K562 (cell line): ENCODE results near the gene WDR18. TPM values are rescaled to one million over a fixed set of nuclear protein-coding genes. Genes with fewer than 3 reads are reported as not detected.

ENCODE experiments used
- CXXC5 ChIP-seq: fragments of 250-450 bp; sonication (Bioruptor Pico); IDR thresholded peaks from 2 replicates; pipeline ENCODE4 v1.8.0; 2022; ENCODE audit warnings: inconsistent platforms, mild to moderate bottlenecking, moderate library complexity
- GABPB1 ChIP-seq: sonication (generic); formaldehyde crosslinking; IDR thresholded peaks from 2 replicates; pipeline ENCODE4 v1.8.0; 2022; ENCODE audit warnings: mild to moderate bottlenecking, missing genetic modification reagents
- HDAC1 ChIP-seq, 2 experiments: fragments of 450-650 bp; IDR thresholded peaks; 2 replicates each; pipeline ENCODE4 v1.6.1; 2016 to 2017; ENCODE audit warnings: inconsistent platforms in 1 of 2, mild to moderate bottlenecking in 1 of 2, moderate library complexity in 1 of 2
- HMGN3 ChIP-seq: IDR thresholded peaks from 2 replicates; pipeline ENCODE4 v1.6.1; 2011; ENCODE audit warnings: borderline replicate concordance, low read depth, mild to moderate bottlenecking, mixed read lengths, low read length; ENCODE audit not compliant: insufficient read length; ENCODE audit errors: extremely low read depth
- RBBP5 ChIP-seq: fragments of 200-600 bp; sonication (generic); IDR thresholded peaks from 2 replicates; pipeline ENCODE4 v1.6.1; 2012; ENCODE audit warnings: borderline replicate concordance, mild to moderate bottlenecking, low read length, control low read depth, inconsistent platforms; ENCODE audit not compliant: insufficient read depth, poor library complexity, severe bottlenecking
- RBM25 ChIP-seq: fragments of 200-400 bp; formaldehyde crosslinking; IDR thresholded peaks from 2 replicates; pipeline ENCODE4 v1.6.1; 2018; ENCODE audit warnings: low read length, low read depth, moderate library complexity; ENCODE audit not compliant: severe bottlenecking
- SIN3A ChIP-seq, 2 experiments: fragments of 150-350 bp in 1 of 2; IDR thresholded peaks; 2 replicates each; pipeline ENCODE4 v1.6.1; 2011 to 2016; ENCODE audit warnings: borderline replicate concordance in 2 of 2, low read depth in 2 of 2, low read length in 2 of 2, mild to moderate bottlenecking in 2 of 2, moderate library complexity in 2 of 2; ENCODE audit not compliant: control insufficient read depth in 1 of 2
- TOE1 ChIP-seq, 2 experiments: fragments of 450-650 bp in 1 of 2; sonication (generic) in 1 of 2; formaldehyde crosslinking in 1 of 2; IDR thresholded peaks; 2 replicates each; pipeline versions ENCODE4 v1.7.1 to v1.8.0; 2016 to 2022; ENCODE audit warnings: borderline replicate concordance in 2 of 2, mild to moderate bottlenecking in 2 of 2, antibody characterized with exemption in 1 of 2, inconsistent platforms in 1 of 2, low read depth in 1 of 2, missing genetic modification reagents in 1 of 2, moderate library complexity in 1 of 2
- ZBTB7A ChIP-seq: IDR thresholded peaks from 2 replicates; pipeline ENCODE4 v1.6.1; 2011; ENCODE audit warnings: low read depth, mild to moderate bottlenecking, low read length, moderate library complexity, borderline replicate concordance; ENCODE audit not compliant: control insufficient read depth
- ZNF780A ChIP-seq: fragments of 250-450 bp; sonication (Bioruptor Pico); IDR thresholded peaks from 2 replicates; pipeline ENCODE4 v1.5.0; 2021; ENCODE audit warnings: mild to moderate bottlenecking
- polyA plus RNA-seq, 8 experiments: library from polyadenylated mRNA; depleted of rRNA in 4 of 8; stranded (reverse) in 5 of 8; unstranded in 3 of 8; fragments of >200 nt; fragmentation: Nextera tagmentation in 2 of 8; fragmentation: Illumina TruSeq in 1 of 8; extraction: Ambion mirVana in 2 of 8; extraction: Trizol in 1 of 8; gene quantifications; 2 replicates each; pipeline versions ENCODE4 v1.2.1 to v1.2.3, GENCODE V29; 2011 to 2014; ENCODE audit warnings: inconsistent platforms in 1 of 8, missing spikeins in 1 of 8
- total RNA-seq, 7 experiments: library from RNA; depleted of rRNA in 6 of 7; stranded (reverse); fragments of >200 nt in 6 of 7; fragmentation: Illumina TruSeq in 2 of 7; extraction: Trizol in 2 of 7; gene quantifications; 2 replicates each; pipeline versions ENCODE4 v1.2.1 to v1.2.3, GENCODE V29; 2011 to 2021; ENCODE audit warnings: low replicate concordance in 1 of 7
- TF ChIP-seq, protein P1 (sequence below), 2 experiments: fragments of 450-650 bp; conservative IDR thresholded peaks; 2 replicates each; pipeline ENCODE4 v1.6.1; 2017; ENCODE audit warnings: mild to moderate bottlenecking in 2 of 2, moderate library complexity in 2 of 2
- TF ChIP-seq, protein P2 (sequence below): sonication (generic); formaldehyde crosslinking; IDR thresholded peaks from 2 replicates; pipeline ENCODE4 v1.9.0; 2022; ENCODE audit warnings: mild to moderate bottlenecking, missing genetic modification reagents

Gene WDR18
- total and polyA plus RNA-seq, 9 of the 15 experiments (the other 6 are each of a cell fraction or from before 2014, with no cell fraction given) = 0.65 to 181 (median 30.1) TPM

DNA sequence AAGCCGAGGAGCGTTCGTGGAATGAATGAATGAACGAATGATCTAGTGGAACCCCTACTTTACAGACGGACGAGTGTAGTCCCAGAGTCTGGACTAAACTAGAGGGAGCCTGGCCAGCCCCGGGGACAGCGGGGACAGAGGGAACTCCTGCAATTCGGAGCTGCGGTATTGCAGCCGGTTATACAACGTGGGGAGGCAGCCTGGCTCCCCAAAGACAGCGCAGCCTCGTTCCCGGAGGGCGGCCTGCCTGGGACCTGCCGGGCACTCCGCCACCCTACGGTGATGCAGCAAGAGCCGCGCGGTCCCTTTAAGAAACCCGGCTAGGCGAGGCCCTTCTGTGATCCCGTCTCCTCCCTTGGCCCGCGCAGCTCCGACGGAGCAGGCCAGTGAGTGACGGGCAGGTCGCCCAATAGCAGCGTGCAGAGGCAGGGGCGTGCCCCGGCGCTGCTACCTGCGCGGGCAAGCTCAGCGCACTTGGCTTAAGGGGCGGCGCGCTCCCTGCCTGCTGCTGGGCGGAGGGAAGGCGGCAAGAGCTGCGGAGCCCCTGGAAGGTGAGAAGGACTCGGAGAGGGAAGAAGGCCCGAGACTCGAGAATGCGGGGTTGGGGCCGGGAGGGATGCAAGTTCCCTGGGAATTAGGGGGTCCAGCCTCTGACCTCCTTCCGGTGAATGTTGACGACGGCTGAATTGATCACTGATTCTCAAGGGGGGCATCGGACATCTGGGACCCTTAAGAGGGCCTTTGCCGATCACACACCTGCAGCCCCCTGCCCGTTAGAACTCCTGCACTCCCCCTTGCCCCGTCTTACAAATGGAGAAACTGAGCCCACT, 55.7 kb downstream of the WDR18 start, which contains the start of gene ABCA7 (continued):
- TF ChIP-seq ZBTB7A = peak; percentile 72; the same call in 1 of the 2 replicates
- TF ChIP-seq, protein P1, sequence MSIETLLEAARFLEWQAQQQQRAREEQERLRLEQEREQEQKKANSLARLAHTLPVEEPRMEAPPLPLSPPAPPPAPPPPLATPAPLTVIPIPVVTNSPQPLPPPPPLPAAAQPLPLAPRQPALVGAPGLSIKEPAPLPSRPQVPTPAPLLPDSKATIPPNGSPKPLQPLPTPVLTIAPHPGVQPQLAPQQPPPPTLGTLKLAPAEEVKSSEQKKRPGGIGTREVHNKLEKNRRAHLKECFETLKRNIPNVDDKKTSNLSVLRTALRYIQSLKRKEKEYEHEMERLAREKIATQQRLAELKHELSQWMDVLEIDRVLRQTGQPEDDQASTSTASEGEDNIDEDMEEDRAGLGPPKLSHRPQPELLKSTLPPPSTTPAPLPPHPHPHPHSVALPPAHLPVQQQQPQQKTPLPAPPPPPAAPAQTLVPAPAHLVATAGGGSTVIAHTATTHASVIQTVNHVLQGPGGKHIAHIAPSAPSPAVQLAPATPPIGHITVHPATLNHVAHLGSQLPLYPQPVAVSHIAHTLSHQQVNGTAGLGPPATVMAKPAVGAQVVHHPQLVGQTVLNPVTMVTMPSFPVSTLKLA (conservative IDR thresholded peaks at IDR 0.05) = peak; percentile 71 to 81
- peak; percentile 12 to 32; a peak in 1 of 4 replicates for TF ChIP-seq SIN3A (IDR thresholded peaks at IDR 0.05; ENCODE audit: borderline replicate concordance in 2 of 2, control insufficient read depth in 1 of 2, low read depth in 2 of 2, low read length in 2 of 2)
- peak; percentile 52; the same call in 1 of the 2 replicates for TF ChIP-seq GABPB1 (CRISPR knock-in tag)
- 0 out of 2 replicates have a peak, but pooled peaks have one; percentile 15 for TF ChIP-seq ZNF780A (CRISPR knock-in tag)
- peak; percentile 90 for TF ChIP-seq HMGN3
- peak; percentile 98 for TF ChIP-seq RBM25
- peak; percentile 29 for TF ChIP-seq RBBP5
- TF ChIP-seq TOE1 (IDR thresholded peaks at IDR 0.05; ENCODE audit: borderline replicate concordance) = peak; percentile 88
- no peak for TF ChIP-seq TOE1 (CRISPR knock-in tag; IDR thresholded peaks at IDR 0.05; ENCODE audit: borderline replicate concordance, low read depth)
- TF ChIP-seq, protein P2, sequence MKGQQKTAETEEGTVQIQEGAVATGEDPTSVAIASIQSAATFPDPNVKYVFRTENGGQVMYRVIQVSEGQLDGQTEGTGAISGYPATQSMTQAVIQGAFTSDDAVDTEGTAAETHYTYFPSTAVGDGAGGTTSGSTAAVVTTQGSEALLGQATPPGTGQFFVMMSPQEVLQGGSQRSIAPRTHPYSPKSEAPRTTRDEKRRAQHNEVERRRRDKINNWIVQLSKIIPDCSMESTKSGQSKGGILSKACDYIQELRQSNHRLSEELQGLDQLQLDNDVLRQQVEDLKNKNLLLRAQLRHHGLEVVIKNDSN (CRISPR knock-in tag) = peak; percentile 80
- peak in 1 of 2 experiments; percentile 59; a peak in 1 of 4 replicates for TF ChIP-seq HDAC1 (IDR thresholded peaks at IDR 0.05)
- TF ChIP-seq CXXC5 (CRISPR knock-in tag) = peak; percentile 97
